Measurements from ENCODE around the gene PPP4R4. TPM values are rescaled to one million over a fixed set of nuclear protein-coding genes. Genes with fewer than 3 reads are reported as not detected.
"Not testable (repeated sequence)": the region's sequence is repeated elsewhere in the genome, so short reads cannot be mapped to it uniquely, and the experiment has no call there.

Gene PPP4R4
- total RNA-seq, 4 donors from 2014 or later: 0.08 to 1.7 (median 0.48) TPM

GRCh38 chr14:94203473-94204210 is 29.5 kb downstream of the PPP4R4 start:
- DNase-seq: no peak
- H3K36me3 ChIP-seq: no peaks in the 10 kb centered on the region
- intact Hi-C loops (cut with DNase I): no loop called here
- H3K4me1 ChIP-seq: no peaks in the 10 kb centered on the region
- no peak for TF ChIP-seq POLR2A (IDR thresholded peaks at IDR 0.05)
- TF ChIP-seq CTCF (IDR thresholded peaks at IDR 0.05): no peak
- H3K27me3 ChIP-seq: peaks cover 0 to 6% (median 0%) of the 10 kb centered on the region in 4 donors
- H3K4me3 ChIP-seq: no peak overlapping the region
- WGBS, 2 donors: 55 to 65% methylated on average over 2 of the region's 2 CpGs
- no peak overlapping the region for H3K27ac ChIP-seq
- no peaks in the 10 kb centered on the region for H3K9me3 ChIP-seq

GRCh38 chr14:94213021-94213420 is 38.9 kb downstream of the PPP4R4 start:
- DNase-seq: no peak

GRCh38 chr14:94213741-94214140 is 39.6 kb downstream of the PPP4R4 start:
- H3K27ac ChIP-seq: no peak overlapping the region
- H3K4me3 ChIP-seq: no peak overlapping the region
- H3K27me3 ChIP-seq: no peaks in the 10 kb centered on the region
- 75 to 76% methylated on average over 2 of the region's 2 CpGs for WGBS, 2 donors
- intact Hi-C loops (cut with DNase I): no loop called here
- TF ChIP-seq CTCF (IDR thresholded peaks at IDR 0.05) (no peak), POLR2A (IDR thresholded peaks at IDR 0.05) (no peak)
- H3K36me3 ChIP-seq: no peaks in the 10 kb centered on the region
- H3K9me3 ChIP-seq: no peaks in the 10 kb centered on the region
- DNase-seq: no peak
- H3K4me1 ChIP-seq: no peaks in the 10 kb centered on the region

More at GRCh38 chr14:94213021-94213420, 38.9 kb downstream of the PPP4R4 start:
- no peak for TF ChIP-seq POLR2A (IDR thresholded peaks at IDR 0.05)
- TF ChIP-seq CTCF (IDR thresholded peaks at IDR 0.05): no peak
- no peak overlapping the region for H3K27ac ChIP-seq
- no peaks in the 10 kb centered on the region for H3K27me3 ChIP-seq
- 12 to 64% methylated on average over 1 of the region's 1 CpG for WGBS, 2 donors
- H3K4me1 ChIP-seq: no peaks in the 10 kb centered on the region
- no peak overlapping the region for H3K4me3 ChIP-seq
- H3K9me3 ChIP-seq: no peaks in the 10 kb centered on the region
- intact Hi-C loops (cut with DNase I): no loop called here
- H3K36me3 ChIP-seq: no peaks in the 10 kb centered on the region

GRCh38 chr14:94217116-94217515 is 43.0 kb downstream of the PPP4R4 start:
- H3K4me3 ChIP-seq: no peak overlapping the region
- H3K4me1 ChIP-seq: no peaks in the 10 kb centered on the region
- intact Hi-C loops (cut with DNase I): no loop called here
- H3K36me3 ChIP-seq: no peaks in the 10 kb centered on the region
- H3K27me3 ChIP-seq: no peaks in the 10 kb centered on the region
- 74 to 90% methylated on average over 2 of the region's 2 CpGs for WGBS, 2 donors
- TF ChIP-seq POLR2A (IDR thresholded peaks at IDR 0.05) (no peak), CTCF (IDR thresholded peaks at IDR 0.05) (no peak)
- no peak overlapping the region for H3K27ac ChIP-seq
- no peaks in the 10 kb centered on the region for H3K9me3 ChIP-seq
- DNase-seq: no peak

- H3K27ac ChIP-seq; DNase-seq; H3K27me3 ChIP-seq; intact Hi-C loops (cut with DNase I); H3K4me3 ChIP-seq; H3K9me3 ChIP-seq; H3K36me3 ChIP-seq; H3K4me1 ChIP-seq: not testable (repeated sequence)
- 77 to 88% methylated on average over 40 of the region's 47 CpGs for WGBS, 2 donors
Observed at GRCh38 chr14:94218198-94218886, 44.2 kb downstream of the PPP4R4 start.
